Measurements from ENCODE around the gene OTOS.

DNA sequence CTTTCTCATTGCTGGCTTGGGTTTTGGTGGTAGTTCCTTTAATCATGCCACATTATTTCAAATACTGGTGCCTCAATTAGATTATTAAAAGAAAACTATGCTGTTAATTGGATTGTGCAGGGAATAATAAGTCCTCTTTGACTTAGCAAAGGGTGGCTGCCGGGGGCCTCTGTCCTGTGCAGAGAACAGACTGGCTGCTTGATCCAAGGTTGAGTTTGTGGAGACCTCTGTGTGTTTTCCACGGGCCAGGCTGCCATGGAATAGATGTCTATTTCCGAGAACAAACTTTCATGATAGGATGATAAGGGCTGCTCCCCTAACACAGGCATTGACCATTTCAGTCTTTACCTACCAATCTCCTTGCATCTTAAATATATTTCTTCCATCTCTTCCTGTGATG, 30.4 kb upstream of the OTOS start:
- TF ChIP-seq EZH2 (IDR thresholded peaks at IDR 0.05) (no peak), ZNF274 (IDR thresholded peaks at IDR 0.05; ENCODE audit: low read depth, low read length) (no peak)

Measured in HCT116 (cell line).